Gastroesophageal sphincter (tissue), 3 donors: Measurements from ENCODE around the gene SLC2A14.

Source experiments
- CTCF ChIP-seq, 4 experiments: fragments of 200-600 bp in 2 of 4; fragments of 450-650 bp in 2 of 4; sonication (generic) in 1 of 4; IDR thresholded peaks; one replicate each; pipeline ENCODE4 v1.5.1; 2017 to 2019; ENCODE audit warnings: antibody characterized with exemption in 4 of 4, mild to moderate bottlenecking in 2 of 4, moderate library complexity in 2 of 4
- EP300 ChIP-seq: sonication (generic); formaldehyde crosslinking; IDR thresholded peaks from one replicate; pipeline ENCODE4 v1.6.1; 2017; ENCODE audit warnings: antibody characterized with exemption, mild to moderate bottlenecking
- POLR2A ChIP-seq, 2 donors: fragments of 450-650 bp; IDR thresholded peaks; one replicate each; pipeline ENCODE4 v1.6.1; 2017; ENCODE audit warnings: antibody characterized with exemption in 2 of 2, mild to moderate bottlenecking in 2 of 2, moderate library complexity in 1 of 2
- POLR2AphosphoS5 ChIP-seq: sonication (generic); formaldehyde crosslinking; IDR thresholded peaks from one replicate; pipeline ENCODE4 v1.6.1; 2017; ENCODE audit warnings: antibody characterized with exemption

- TF ChIP-seq POLR2A (IDR thresholded peaks at IDR 0.05), result no peak
- peak in 2 of 4 experiments; percentile 20 to 37 for TF ChIP-seq CTCF (IDR thresholded peaks at IDR 0.05)
- no peak for TF ChIP-seq POLR2AphosphoS5
- no peak for TF ChIP-seq EP300
Observed at GRCh38 chr12:7832059-7832696, 40.5 kb downstream of the SLC2A14 start.
